ENCODE data around the gene TNPO1. TPM values are rescaled to one million over a fixed set of nuclear protein-coding genes. Genes with fewer than 3 reads are reported as not detected.

The TNPO1 gene
- total and polyA plus RNA-seq, 10 of the 15 experiments (the other 5 are each of a cell fraction or from before 2014, with no cell fraction given), result 18.1 to 123 (median 79.2) TPM

DNA sequence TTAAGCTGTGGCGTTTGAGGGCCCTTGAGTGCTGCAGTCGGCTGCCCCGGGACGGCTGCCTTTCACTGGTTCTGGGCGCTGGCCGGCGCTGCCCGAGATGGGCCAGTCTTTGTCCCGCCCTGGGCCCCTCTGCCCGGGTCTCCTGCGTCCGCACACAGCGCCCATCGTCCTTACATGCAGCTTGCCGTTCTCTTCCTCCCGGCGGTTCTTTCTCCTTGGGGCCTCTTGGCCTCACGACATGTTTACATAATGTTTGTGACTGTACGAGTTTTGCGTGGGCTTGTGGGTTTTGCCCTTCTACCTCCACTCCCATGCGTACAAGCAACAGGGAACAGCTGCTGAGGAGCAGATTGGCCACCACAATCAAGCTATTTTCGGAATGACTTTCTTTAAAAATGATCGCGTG lies 618 bp downstream of the TNPO1 start:
- Histone ChIP-seq H3K79me2 (ENCODE audit: control insufficient read depth, insufficient read depth, low read length) (peaks cover 36% of the 10 kb centered on the region), H3K9ac (ENCODE audit: control insufficient read depth, insufficient read depth, low read length) (peak overlapping the region; percentile 77), H3K4me3 (peak overlapping the region; percentile 64), H4K20me1 (ENCODE audit: control insufficient read depth, insufficient read depth) (no peaks in the 10 kb centered on the region), H3K4me1 (ENCODE audit: control insufficient read depth, insufficient read depth, low read length) (peaks cover 8% of the 10 kb centered on the region; the same call in 1 of the 2 replicates), H3K4me2 (ENCODE audit: control insufficient read depth, insufficient read depth) (peak overlapping the region; percentile 69), H3K9me3 (replicated peaks; ENCODE audit: control insufficient read depth, insufficient read depth, low read length) (no peaks in the 10 kb centered on the region), H3K36me3 (ENCODE audit: control insufficient read depth in 2 of 2, insufficient read depth in 2 of 2, low read length in 1 of 2) (no peaks in the 10 kb centered on the region), H3K27me3 (replicated peaks in 1 of 2; ENCODE audit: control insufficient read depth in 2 of 2, insufficient read depth in 2 of 2, low read length in 1 of 2) (no peaks in the 10 kb centered on the region), H3K27ac (ENCODE audit: control insufficient read depth, insufficient read depth) (peak overlapping the region; percentile 91), H2AFZ (ENCODE audit: control insufficient read depth, low read depth, low read length) (peak overlapping the region; percentile 99)
- in situ Hi-C loops (cut with MboI) (loop anchor here (5.0 kb wide), 1 partner anchor 205 kb away; no protein-coding TSS in a partner anchor), intact Hi-C loops (cut with micrococcal nuclease; ENCODE audit: unreplicated experiment) (no loop called here)
- TF ChIP-seq SREBF1 (IDR thresholded peaks at IDR 0.05; ENCODE audit: low read length) (no peak), ZNF207 (IDR thresholded peaks at IDR 0.05; ENCODE audit: borderline replicate concordance) (no peak), IRF4 (IDR thresholded peaks at IDR 0.05; ENCODE audit: low read depth, low read length) (peak; percentile 60; the same call in 1 of the 2 replicates), PML (IDR thresholded peaks at IDR 0.05; ENCODE audit: low read length) (no peak), MEF2A (IDR thresholded peaks at IDR 0.05; ENCODE audit: insufficient read depth, low read depth, low read length) (peak; percentile 64; the same call in 1 of the 2 replicates), BCL11A (IDR thresholded peaks at IDR 0.05; ENCODE audit: low read depth, low read length) (peak; percentile 58), ZBED1 (IDR thresholded peaks at IDR 0.05; ENCODE audit: borderline replicate concordance) (peak; percentile 46; the same call in 1 of the 2 replicates), TCF12 (IDR thresholded peaks at IDR 0.05; ENCODE audit: low read depth, low read length) (peak; percentile 88), MXI1 (IDR thresholded peaks at IDR 0.05; ENCODE audit: low read depth, low read length) (peak; percentile 70), RBBP5 (conservative IDR thresholded peaks at IDR 0.05) (no peak), POU2F2 (IDR thresholded peaks at IDR 0.05; ENCODE audit: borderline replicate concordance, low read depth, low read length) (0 out of 3 replicates have a peak, but pooled peaks have one; percentile 54), EGR1 (IDR thresholded peaks at IDR 0.05; ENCODE audit: borderline replicate concordance in 1 of 2, low read depth in 2 of 2, low read length in 2 of 2) (peak in 1 of 2 experiments; percentile 49; a peak in 2 of 3 replicates), CREM (IDR thresholded peaks at IDR 0.05; ENCODE audit: low read depth) (peak; percentile 61), FOXM1 (IDR thresholded peaks at IDR 0.05; ENCODE audit: low read depth, low read length) (0 out of 2 replicates have a peak, but pooled peaks have one; percentile 31), RUNX3 (IDR thresholded peaks at IDR 0.05; ENCODE audit: low read length) (peak; percentile 89), JUNB (IDR thresholded peaks at IDR 0.05) (peak; percentile 67)
- TF ChIP-seq, protein P1, sequence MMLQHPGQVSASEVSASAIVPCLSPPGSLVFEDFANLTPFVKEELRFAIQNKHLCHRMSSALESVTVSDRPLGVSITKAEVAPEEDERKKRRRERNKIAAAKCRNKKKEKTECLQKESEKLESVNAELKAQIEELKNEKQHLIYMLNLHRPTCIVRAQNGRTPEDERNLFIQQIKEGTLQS (IDR thresholded peaks at IDR 0.05; ENCODE audit: borderline replicate concordance, extremely low read depth, low read depth, low read length), result no peak
- TF ChIP-seq, protein P2, sequence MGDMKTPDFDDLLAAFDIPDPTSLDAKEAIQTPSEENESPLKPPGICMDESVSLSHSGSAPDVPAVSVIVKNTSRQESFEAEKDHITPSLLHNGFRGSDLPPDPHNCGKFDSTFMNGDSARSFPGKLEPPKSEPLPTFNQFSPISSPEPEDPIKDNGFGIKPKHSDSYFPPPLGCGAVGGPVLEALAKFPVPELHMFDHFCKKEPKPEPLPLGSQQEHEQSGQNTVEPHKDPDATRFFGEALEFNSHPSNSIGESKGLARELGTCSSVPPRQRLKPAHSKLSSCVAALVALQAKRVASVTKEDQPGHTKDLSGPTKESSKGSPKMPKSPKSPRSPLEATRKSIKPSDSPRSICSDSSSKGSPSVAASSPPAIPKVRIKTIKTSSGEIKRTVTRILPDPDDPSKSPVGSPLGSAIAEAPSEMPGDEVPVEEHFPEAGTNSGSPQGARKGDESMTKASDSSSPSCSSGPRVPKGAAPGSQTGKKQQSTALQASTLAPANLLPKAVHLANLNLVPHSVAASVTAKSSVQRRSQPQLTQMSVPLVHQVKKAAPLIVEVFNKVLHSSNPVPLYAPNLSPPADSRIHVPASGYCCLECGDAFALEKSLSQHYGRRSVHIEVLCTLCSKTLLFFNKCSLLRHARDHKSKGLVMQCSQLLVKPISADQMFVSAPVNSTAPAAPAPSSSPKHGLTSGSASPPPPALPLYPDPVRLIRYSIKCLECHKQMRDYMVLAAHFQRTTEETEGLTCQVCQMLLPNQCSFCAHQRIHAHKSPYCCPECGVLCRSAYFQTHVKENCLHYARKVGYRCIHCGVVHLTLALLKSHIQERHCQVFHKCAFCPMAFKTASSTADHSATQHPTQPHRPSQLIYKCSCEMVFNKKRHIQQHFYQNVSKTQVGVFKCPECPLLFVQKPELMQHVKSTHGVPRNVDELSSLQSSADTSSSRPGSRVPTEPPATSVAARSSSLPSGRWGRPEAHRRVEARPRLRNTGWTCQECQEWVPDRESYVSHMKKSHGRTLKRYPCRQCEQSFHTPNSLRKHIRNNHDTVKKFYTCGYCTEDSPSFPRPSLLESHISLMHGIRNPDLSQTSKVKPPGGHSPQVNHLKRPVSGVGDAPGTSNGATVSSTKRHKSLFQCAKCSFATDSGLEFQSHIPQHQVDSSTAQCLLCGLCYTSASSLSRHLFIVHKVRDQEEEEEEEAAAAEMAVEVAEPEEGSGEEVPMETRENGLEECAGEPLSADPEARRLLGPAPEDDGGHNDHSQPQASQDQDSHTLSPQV (IDR thresholded peaks at IDR 0.05), result no peak
- ATAC-seq, result peak; percentile 55
- peak; percentile 82 for FAIRE-seq
- ChIA-PET CTCF (interaction anchor here (0.8 to 5.8 kb wide), 14 partner anchors 10 to 514 kb away, joined by 3 to 194 read pairs (median 4); no protein-coding TSS in a partner anchor), RAD21 (ENCODE audit: unreplicated experiment) (interaction anchor here (0.7 to 6.7 kb wide), 10 partner anchors 13 to 510 kb away, joined by 3 to 98 read pairs (median 8); no protein-coding TSS in a partner anchor), SMC1A (ENCODE audit: uncharacterized antibody, unreplicated experiment) (interaction anchor here (0.7 to 4.4 kb wide), 18 partner anchors 9 to 512 kb away, joined by 3 to 78 read pairs (median 6); no protein-coding TSS in a partner anchor), POLR2A (interaction anchor here (1.1 to 3.3 kb wide), 5 partner anchors 14 to 449 kb away, joined by 3 to 18 read pairs (median 4); no protein-coding TSS in a partner anchor)
- WGBS (ENCODE audit: insufficient coverage, insufficient replicate concordance, low lambda C conversion rate, missing lambda C conversion rate), result under 1% methylated on average over 24 of the region's 24 CpGs
- no peak for DNase-seq (ENCODE audit: low read depth, low spot score)
- no TSS peak for BruUV-seq (replicated peaks)

Measured in GM12878 (cell line).